ENCODE data around the gene CDK5RAP1. TPM values are rescaled to one million over a fixed set of nuclear protein-coding genes. Genes with fewer than 3 reads are reported as not detected.

CDK5RAP1 gene
- total and polyA plus RNA-seq, 7 donors, result 12.0 to 30.0 (median 20.6) TPM

DNA sequence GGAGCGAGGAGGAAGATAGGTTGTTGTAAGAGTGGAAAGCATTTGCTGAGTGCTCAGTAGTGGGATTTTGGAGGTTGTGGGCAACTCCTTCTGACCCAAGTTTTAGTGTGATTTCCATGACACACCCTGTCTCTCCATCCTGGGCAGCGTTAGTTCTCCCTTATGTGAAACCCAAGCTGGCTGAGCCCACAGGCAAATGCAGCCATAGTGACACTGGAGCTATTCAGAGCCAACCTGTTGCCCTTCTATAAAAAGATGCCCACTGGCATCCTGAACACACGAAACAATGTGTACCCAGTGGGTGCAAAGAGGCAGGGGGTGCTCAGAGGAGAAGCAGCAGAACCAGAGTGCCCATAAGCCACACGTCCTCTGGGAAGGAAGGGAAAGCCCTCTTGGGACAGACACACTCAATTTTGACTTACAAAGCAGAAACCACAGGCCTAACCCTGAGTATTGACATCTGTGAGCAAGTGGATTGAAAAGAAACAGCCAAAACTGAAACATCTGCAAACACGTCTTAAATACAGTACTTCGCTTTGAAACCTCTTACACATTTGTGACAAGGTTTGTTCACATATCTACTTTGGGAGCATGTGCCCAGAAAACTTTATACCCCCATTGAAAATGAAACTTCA is 63.7 kb downstream of the CDK5RAP1 start:
- Histone ChIP-seq H3K4me3 (no peak overlapping the region), H3K4me1 (no peaks in the 10 kb centered on the region), H3K9me3 (no peaks in the 10 kb centered on the region), H3K36me3 (no peaks in the 10 kb centered on the region), H3K27me3 (peaks cover 0 to 6% (median 3%) of the 10 kb centered on the region in 3 donors), H3K27ac (no peak overlapping the region)
- no peak for TF ChIP-seq CTCF (IDR thresholded peaks at IDR 0.05)
- no peak for TF ChIP-seq POLR2A (IDR thresholded peaks at IDR 0.05)
- no peak for TF ChIP-seq POLR2AphosphoS5 (IDR thresholded peaks at IDR 0.05)
- TF ChIP-seq EP300 (IDR thresholded peaks at IDR 0.05), result no peak
- intact Hi-C loops (cut with DNase I), result no loop called here
- DNase-seq, result no peak
- 64 to 66% methylated on average over 6 of the region's 6 CpGs for WGBS, 2 donors

DNA sequence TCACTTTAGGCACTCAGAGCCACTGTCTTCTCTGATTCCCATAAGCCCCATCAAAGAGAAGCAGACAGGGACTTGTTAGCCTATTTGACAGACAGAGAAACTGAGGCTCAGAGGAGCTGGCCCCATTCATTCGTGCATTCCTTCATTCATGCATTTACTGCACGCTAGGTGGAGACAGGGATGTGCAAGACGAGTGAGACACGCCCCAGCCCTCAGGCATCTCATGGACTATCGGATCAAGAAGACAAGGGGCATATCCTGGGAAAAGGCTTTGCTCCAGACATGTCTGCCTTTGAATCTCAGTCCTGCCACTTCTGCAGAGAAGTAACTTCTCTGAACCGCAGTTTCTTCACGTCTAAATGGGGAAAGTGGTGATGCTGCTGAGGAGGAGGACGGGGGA is 64.2 kb downstream of the CDK5RAP1 start:
- H3K36me3 ChIP-seq, result no peaks in the 10 kb centered on the region
- no peak overlapping the region for H3K4me3 ChIP-seq
- DNase-seq, result no peak
- no peak overlapping the region for H3K27ac ChIP-seq
- no peak for TF ChIP-seq POLR2A (IDR thresholded peaks at IDR 0.05)
- no peak for TF ChIP-seq CTCF (IDR thresholded peaks at IDR 0.05)
- TF ChIP-seq EP300 (IDR thresholded peaks at IDR 0.05), result no peak
- TF ChIP-seq POLR2AphosphoS5 (IDR thresholded peaks at IDR 0.05), result no peak
- H3K4me1 ChIP-seq, result no peaks in the 10 kb centered on the region
- intact Hi-C loops (cut with DNase I), result no loop called here
- WGBS, 2 donors, result 69 to 75% methylated on average over 8 of the region's 8 CpGs
- H3K27me3 ChIP-seq, result peaks cover 0 to 3% (median 1%) of the 10 kb centered on the region in 3 donors
- H3K9me3 ChIP-seq, result no peaks in the 10 kb centered on the region

DNA sequence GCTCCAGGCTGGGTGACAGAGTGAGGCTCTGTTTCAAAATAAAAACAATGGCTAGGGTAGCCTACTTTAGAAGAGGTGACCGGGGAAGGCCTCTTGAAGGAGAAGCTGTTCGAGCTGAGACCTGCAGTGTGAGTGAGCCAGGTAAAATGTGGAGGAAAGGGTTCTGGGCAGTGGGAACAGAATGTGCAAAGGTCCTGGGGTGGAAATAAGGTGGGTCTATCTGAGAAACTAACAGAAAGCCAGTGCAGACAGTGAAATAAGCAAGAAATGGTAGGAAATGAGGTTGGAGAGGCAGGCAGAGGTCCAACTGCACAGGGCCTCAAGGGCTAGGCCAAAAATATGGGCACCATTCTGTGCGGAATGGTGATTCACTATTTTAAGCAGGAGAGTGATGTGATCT is 64.9 kb downstream of the CDK5RAP1 start:
- no peak overlapping the region for H3K27ac ChIP-seq
- no peaks in the 10 kb centered on the region for H3K4me1 ChIP-seq
- no peak for TF ChIP-seq POLR2AphosphoS5 (IDR thresholded peaks at IDR 0.05)
- TF ChIP-seq CTCF (IDR thresholded peaks at IDR 0.05), result no peak
- TF ChIP-seq EP300 (IDR thresholded peaks at IDR 0.05), result no peak
- no peak for TF ChIP-seq POLR2A (IDR thresholded peaks at IDR 0.05)
- WGBS, 2 donors, result 88 to 96% methylated on average over 3 of the region's 3 CpGs
- peaks cover 0 to 3% (median 0%) of the 10 kb centered on the region in 3 donors for H3K27me3 ChIP-seq
- no peak for DNase-seq
- H3K9me3 ChIP-seq, result no peaks in the 10 kb centered on the region
- intact Hi-C loops (cut with DNase I), result no loop called here
- H3K4me3 ChIP-seq, result no peak overlapping the region
- H3K36me3 ChIP-seq, result no peaks in the 10 kb centered on the region

DNA sequence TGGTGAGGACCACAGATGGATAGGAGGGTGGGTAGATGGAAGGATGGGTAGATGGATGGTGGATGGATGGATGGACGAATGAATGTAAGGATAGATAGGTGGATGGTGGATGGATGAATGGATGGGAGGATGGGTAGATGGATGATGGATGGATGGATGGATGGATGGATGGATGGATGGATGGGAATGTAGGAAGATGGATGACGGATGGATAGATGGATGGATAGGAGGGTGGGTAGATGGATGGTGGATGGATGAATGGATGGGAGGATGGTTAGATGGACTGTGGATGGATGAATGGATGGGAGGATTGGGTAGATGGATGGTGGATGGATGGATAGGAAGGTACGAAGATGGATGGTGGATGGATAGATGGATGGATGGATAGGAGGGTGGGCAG is 67.2 kb downstream of the CDK5RAP1 start:
- Histone ChIP-seq H3K27me3 (peaks cover 0 to 2% (median 0%) of the 10 kb centered on the region in 3 donors), H3K4me3 (no peak overlapping the region), H3K27ac (no peak overlapping the region), H3K9me3 (no peaks in the 10 kb centered on the region), H3K36me3 (no peaks in the 10 kb centered on the region), H3K4me1 (no peaks in the 10 kb centered on the region)
- TF ChIP-seq POLR2A (IDR thresholded peaks at IDR 0.05) (no peak), POLR2AphosphoS5 (IDR thresholded peaks at IDR 0.05) (no peak), EP300 (IDR thresholded peaks at IDR 0.05) (no peak), CTCF (IDR thresholded peaks at IDR 0.05) (no peak)
- intact Hi-C loops (cut with DNase I), result no loop called here
- WGBS, 2 donors, result 74 to 78% methylated on average over 3 of the region's 3 CpGs
- no peak for DNase-seq

DNA sequence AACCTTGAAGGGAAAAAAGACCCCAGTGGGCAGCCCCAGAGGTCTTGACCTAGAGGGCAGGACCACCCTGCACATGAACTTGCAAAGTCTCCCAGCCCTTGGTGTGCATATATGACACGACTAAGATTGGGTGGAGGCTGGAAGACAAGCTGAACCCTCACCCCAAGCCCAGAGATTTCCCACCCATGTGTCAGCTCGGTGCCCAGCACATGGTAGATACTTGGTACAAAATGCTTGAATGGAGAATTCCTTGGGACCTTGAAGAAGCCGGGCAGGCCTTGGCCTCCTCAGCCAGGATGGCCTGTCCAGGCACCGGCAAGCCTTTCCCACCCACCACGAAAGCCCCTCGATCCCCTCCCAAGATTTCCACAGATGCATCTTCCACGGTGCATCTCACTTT is 67.7 kb downstream of the CDK5RAP1 start:
- WGBS, 2 donors, result 85 to 87% methylated on average over 7 of the region's 7 CpGs
- Histone ChIP-seq H3K36me3 (no peaks in the 10 kb centered on the region), H3K27ac (no peak overlapping the region), H3K27me3 (peaks cover 0 to 2% (median 0%) of the 10 kb centered on the region in 3 donors), H3K4me3 (no peak overlapping the region), H3K9me3 (no peaks in the 10 kb centered on the region), H3K4me1 (no peaks in the 10 kb centered on the region)
- intact Hi-C loops (cut with DNase I), result no loop called here
- DNase-seq, result no peak
- TF ChIP-seq POLR2A (IDR thresholded peaks at IDR 0.05) (no peak), CTCF (IDR thresholded peaks at IDR 0.05) (no peak), POLR2AphosphoS5 (IDR thresholded peaks at IDR 0.05) (no peak), EP300 (IDR thresholded peaks at IDR 0.05) (no peak)

All from sigmoid colon (tissue), 7 donors.